ENCODE data around the gene COL4A2.

GRCh38 chr13:110262508-110263291 lies 44.4 kb upstream of the COL4A2 start:
- TF ChIP-seq CTCF (conservative IDR thresholded peaks at IDR 0.05; ENCODE audit: low read length) (no peak), EZH2phosphoT487 (IDR thresholded peaks at IDR 0.05; ENCODE audit: borderline replicate concordance) (no peak)
